Measurements from ENCODE around the gene WASHC2C. TPM values are rescaled to one million over a fixed set of nuclear protein-coding genes. Genes with fewer than 3 reads are reported as not detected.
"Not testable (repeated sequence)": the region's sequence is repeated elsewhere in the genome, so short reads cannot be mapped to it uniquely, and the experiment has no call there.

WASHC2C gene
- total RNA-seq, 1 donor from 2014 or later: 53.3 TPM

DNA sequence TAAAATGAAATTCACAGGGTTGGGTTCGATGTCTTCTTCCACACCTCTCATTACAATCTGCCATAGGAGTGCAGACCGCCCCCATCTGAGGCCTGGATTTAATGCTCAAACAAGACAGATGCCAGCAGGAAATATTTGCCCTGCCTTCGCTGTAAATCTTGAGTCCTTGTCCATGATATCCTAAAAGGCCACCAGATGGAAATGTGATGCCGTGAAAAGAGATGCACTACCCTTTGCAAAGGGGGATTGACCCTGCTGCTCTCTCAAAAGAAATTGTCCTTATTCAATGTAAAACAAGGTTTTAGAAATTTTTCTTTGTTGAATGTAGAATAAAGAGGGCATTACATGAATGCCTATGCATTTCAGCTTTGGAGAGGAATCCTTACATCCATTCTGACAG lies 82.8 kb downstream of the WASHC2C start:
- H3K4me3 Mint-ChIP-seq (ENCODE audit: unreplicated experiment): no peak overlapping the region
- H3K36me3 Mint-ChIP-seq (ENCODE audit: low read depth): no peaks in the 10 kb centered on the region
- H3K27me3 Mint-ChIP-seq (ENCODE audit: low read depth): peaks cover 15% of the 10 kb centered on the region
- no peak overlapping the region for H3K27ac Mint-ChIP-seq (ENCODE audit: unreplicated experiment)
- no peaks in the 10 kb centered on the region for H3K9me3 Mint-ChIP-seq (ENCODE audit: low read depth)
- H3K4me1 Mint-ChIP-seq (ENCODE audit: low read depth): peaks cover 6% of the 10 kb centered on the region
- DNase-seq (ENCODE audit: low spot score): no peak
- TF ChIP-seq, protein P1, sequence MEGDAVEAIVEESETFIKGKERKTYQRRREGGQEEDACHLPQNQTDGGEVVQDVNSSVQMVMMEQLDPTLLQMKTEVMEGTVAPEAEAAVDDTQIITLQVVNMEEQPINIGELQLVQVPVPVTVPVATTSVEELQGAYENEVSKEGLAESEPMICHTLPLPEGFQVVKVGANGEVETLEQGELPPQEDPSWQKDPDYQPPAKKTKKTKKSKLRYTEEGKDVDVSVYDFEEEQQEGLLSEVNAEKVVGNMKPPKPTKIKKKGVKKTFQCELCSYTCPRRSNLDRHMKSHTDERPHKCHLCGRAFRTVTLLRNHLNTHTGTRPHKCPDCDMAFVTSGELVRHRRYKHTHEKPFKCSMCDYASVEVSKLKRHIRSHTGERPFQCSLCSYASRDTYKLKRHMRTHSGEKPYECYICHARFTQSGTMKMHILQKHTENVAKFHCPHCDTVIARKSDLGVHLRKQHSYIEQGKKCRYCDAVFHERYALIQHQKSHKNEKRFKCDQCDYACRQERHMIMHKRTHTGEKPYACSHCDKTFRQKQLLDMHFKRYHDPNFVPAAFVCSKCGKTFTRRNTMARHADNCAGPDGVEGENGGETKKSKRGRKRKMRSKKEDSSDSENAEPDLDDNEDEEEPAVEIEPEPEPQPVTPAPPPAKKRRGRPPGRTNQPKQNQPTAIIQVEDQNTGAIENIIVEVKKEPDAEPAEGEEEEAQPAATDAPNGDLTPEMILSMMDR (IDR thresholded peaks at IDR 0.05): peak; percentile 68

DNA sequence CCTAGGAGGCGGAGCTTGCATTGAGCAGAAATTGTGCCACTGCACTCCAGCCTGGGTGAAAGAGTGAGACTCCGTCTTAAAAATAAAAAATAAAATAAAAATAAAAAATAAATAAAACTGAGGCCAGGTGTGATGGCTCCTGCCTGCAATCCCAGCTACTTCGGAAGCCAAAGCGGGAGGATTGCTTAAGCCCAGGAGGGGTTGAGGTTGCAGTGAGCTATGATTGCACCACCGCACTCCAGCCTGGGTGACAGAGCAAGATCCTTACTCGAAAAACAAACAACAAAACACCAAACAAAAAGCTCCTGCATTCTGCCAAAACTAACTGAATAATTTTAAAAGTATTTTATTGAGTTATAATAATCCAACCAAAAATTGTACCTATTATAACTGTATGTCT lies 84.0 kb downstream of the WASHC2C start:
- peaks cover 1% of the 10 kb centered on the region for H3K9me3 Mint-ChIP-seq (ENCODE audit: low read depth)
- no peak overlapping the region for H3K27ac Mint-ChIP-seq (ENCODE audit: unreplicated experiment)
- DNase-seq (ENCODE audit: low spot score): no peak
- TF ChIP-seq, protein P1 (IDR thresholded peaks at IDR 0.05): no peak
- no peaks in the 10 kb centered on the region for H3K36me3 Mint-ChIP-seq (ENCODE audit: low read depth)
- no peak overlapping the region for H3K4me3 Mint-ChIP-seq (ENCODE audit: unreplicated experiment)
- H3K27me3 Mint-ChIP-seq (ENCODE audit: low read depth): peaks cover 13% of the 10 kb centered on the region
- H3K4me1 Mint-ChIP-seq (ENCODE audit: low read depth): peaks cover 6% of the 10 kb centered on the region

DNA sequence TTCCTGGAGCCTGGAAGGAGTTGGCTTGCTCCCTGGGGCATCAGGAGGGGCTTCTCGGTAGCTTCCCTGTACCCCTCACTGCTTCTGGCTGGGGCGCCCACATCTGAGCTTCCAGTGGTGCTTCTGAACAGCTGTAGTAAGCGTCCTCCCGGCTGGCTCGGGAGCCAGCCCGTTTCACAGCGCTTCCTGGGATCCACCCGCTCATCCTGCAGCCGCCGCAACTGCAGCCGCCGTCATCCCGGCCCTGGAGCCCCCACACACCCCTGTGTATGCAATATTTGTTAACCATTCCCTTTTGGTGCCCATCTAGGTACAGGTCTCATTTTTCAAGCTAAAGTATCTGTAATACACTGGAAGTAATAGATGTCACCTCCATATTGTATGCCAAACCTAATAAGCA lies 85.9 kb downstream of the WASHC2C start:
- not testable (repeated sequence) for DNase-seq (ENCODE audit: low spot score); H3K36me3 Mint-ChIP-seq (ENCODE audit: low read depth); H3K4me1 Mint-ChIP-seq (ENCODE audit: low read depth); H3K27me3 Mint-ChIP-seq (ENCODE audit: low read depth); H3K4me3 Mint-ChIP-seq (ENCODE audit: unreplicated experiment); H3K27ac Mint-ChIP-seq (ENCODE audit: unreplicated experiment)
- H3K9me3 Mint-ChIP-seq (ENCODE audit: low read depth): peaks cover 13% of the 10 kb centered on the region

DNA sequence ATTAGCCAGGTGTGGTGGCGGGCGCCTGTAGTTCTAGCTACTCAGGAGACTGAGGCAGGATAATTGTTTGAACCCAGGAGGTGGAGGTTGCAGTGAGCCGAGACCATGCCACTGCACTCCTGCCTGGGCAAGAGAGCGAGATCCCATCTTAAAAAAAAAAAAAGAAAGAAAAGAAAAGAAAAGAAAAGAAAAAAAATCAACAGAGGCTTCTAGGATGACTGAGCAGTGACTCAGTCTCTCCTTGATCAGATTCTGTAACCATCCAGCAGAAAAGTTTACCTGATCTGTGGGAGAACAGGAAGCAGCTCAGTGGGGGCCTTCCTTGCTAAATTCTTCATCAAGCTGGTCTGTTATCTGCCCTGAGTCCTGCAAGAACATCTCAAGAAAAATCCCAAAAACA lies 87.1 kb downstream of the WASHC2C start:
- H3K27ac Mint-ChIP-seq (ENCODE audit: unreplicated experiment); H3K4me1 Mint-ChIP-seq (ENCODE audit: low read depth); H3K36me3 Mint-ChIP-seq (ENCODE audit: low read depth); H3K27me3 Mint-ChIP-seq (ENCODE audit: low read depth); H3K4me3 Mint-ChIP-seq (ENCODE audit: unreplicated experiment); DNase-seq (ENCODE audit: low spot score): not testable (repeated sequence)
- peaks cover 22% of the 10 kb centered on the region for H3K9me3 Mint-ChIP-seq (ENCODE audit: low read depth)

DNA sequence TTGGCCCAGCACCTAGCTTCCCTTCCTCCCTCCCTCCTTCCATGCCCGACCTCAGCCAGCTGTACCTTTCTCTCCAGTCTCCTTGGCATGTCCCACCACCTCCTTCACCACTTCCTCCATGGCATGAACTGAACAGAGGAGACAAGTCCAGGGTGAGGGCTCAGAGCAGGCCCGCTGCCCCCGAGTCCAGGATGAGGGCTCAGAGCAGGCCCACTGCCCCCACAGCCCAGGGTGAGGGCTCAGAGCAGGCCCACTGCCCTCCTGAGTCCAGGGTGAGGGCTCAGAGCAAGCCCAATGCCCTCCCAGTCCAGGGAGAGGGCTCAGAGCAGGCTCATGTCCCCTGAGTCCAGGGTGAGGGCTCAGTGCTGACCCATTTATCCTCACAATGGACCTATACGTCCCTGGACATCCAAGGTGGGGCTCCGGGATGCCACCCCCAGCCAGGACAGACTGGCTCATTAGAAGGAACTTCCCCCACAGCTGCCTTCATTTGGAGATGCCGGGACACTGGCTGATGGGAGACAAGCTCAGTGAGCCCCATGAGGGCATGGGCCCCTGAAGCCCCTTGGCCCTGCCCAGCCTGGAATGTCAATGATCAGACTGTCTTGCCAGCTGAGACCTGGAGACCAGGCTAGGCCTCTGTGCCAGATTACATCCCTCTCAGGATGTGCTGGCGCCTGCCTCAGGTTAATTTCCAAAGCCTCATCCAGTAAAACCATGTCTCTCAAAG lies 90.2 kb downstream of the WASHC2C start:
- H3K4me3 Mint-ChIP-seq (ENCODE audit: unreplicated experiment): no peak overlapping the region
- no peak for DNase-seq (ENCODE audit: low spot score)
- TF ChIP-seq, protein P1 (IDR thresholded peaks at IDR 0.05): no peak

DNA sequence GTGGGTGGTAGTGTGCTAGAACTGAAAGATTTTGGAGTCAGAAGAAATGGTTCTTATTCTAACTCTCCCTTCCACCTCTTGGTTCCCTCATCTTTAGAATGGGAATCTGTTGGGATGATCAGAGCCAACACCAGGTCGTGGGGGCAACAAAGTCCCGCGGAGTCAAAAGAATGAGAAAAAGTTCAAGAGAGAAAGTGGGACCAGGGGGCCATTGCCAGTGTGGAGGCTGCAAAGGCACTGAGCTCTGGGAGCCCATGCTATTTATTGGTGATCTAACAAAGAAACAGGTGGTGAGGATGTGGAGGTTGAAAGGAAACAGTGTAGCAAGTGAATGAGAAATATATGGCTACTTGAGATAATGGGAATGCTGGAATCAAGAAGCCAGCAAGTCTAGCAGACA lies 90.8 kb downstream of the WASHC2C start:
- Mint-ChIP-seq H3K27me3 (ENCODE audit: low read depth) (no peaks in the 10 kb centered on the region), H3K36me3 (ENCODE audit: low read depth) (peaks cover 8% of the 10 kb centered on the region), H3K27ac (ENCODE audit: unreplicated experiment) (no peak overlapping the region), H3K4me1 (ENCODE audit: low read depth) (peaks cover 6% of the 10 kb centered on the region), H3K4me3 (ENCODE audit: unreplicated experiment) (no peak overlapping the region), H3K9me3 (ENCODE audit: low read depth) (peaks cover 24% of the 10 kb centered on the region)
- no peak for DNase-seq (ENCODE audit: low spot score)
- TF ChIP-seq, protein P1 (IDR thresholded peaks at IDR 0.05): no peak

More for the DNA sequence above, 90.2 kb downstream of the WASHC2C start:
- Mint-ChIP-seq H3K36me3 (ENCODE audit: low read depth) (peaks cover 8% of the 10 kb centered on the region), H3K4me1 (ENCODE audit: low read depth) (peaks cover 6% of the 10 kb centered on the region), H3K9me3 (ENCODE audit: low read depth) (peaks cover 24% of the 10 kb centered on the region), H3K27me3 (ENCODE audit: low read depth) (no peaks in the 10 kb centered on the region), H3K27ac (ENCODE audit: unreplicated experiment) (no peak overlapping the region)
